K562 (cell line): ENCODE results near the gene CBX4. TPM values are rescaled to one million over a fixed set of nuclear protein-coding genes. Genes with fewer than 3 reads are reported as not detected.

Experiments used
- ADNP ChIP-seq: fragments of 200-800 bp; sonication (Bioruptor generic); IDR thresholded peaks from 2 replicates; pipeline ENCODE4 v1.6.1; 2016; ENCODE audit warnings: missing genetic modification characterization, missing compliant biosample characterization
- CBFB ChIP-seq: sonication (generic); formaldehyde crosslinking; IDR thresholded peaks from 2 replicates; pipeline ENCODE4 v1.4.0; 2020; ENCODE audit warnings: mild to moderate bottlenecking, missing genetic modification reagents
- E2F6 ChIP-seq, 2 experiments: IDR thresholded peaks; 2 replicates each; pipeline ENCODE4 v1.6.1; 2011; ENCODE audit warnings: borderline replicate concordance in 1 of 2, control low read depth in 1 of 2, low read depth in 1 of 2, low read length in 1 of 2, mild to moderate bottlenecking in 1 of 2, mixed read lengths in 1 of 2, moderate library complexity in 1 of 2; ENCODE audit not compliant: insufficient read depth in 1 of 2, insufficient read length in 1 of 2, poor library complexity in 1 of 2, severe bottlenecking in 1 of 2; ENCODE audit errors: extremely low read depth in 1 of 2
- ELF1 ChIP-seq: fragments of 200-800 bp; sonication (Bioruptor generic); IDR thresholded peaks from 2 replicates; pipeline ENCODE4 v1.6.1; 2016; ENCODE audit warnings: missing genetic modification characterization, missing compliant biosample characterization
- FOXJ3 ChIP-seq: sonication (generic); formaldehyde crosslinking; IDR thresholded peaks from 2 replicates; pipeline ENCODE4 v1.4.0; 2020; ENCODE audit warnings: mild to moderate bottlenecking, missing genetic modification reagents
- MLLT1 ChIP-seq, 2 experiments: fragments of 450-650 bp; IDR thresholded peaks; 2 replicates each; pipeline ENCODE4 v1.6.1; 2016
- NR2C2 ChIP-seq, 2 experiments: fragments of 200-800 bp in 1 of 2; sonication (Bioruptor generic) in 1 of 2; sonication (generic) in 1 of 2; formaldehyde crosslinking in 1 of 2; IDR thresholded peaks; 2 replicates each; pipeline versions ENCODE4 v1.6.1 to v1.8.0; 2016 to 2022; ENCODE audit warnings: mild to moderate bottlenecking in 1 of 2, missing compliant biosample characterization in 1 of 2, missing genetic modification characterization in 1 of 2, missing genetic modification reagents in 1 of 2
- POLR2G ChIP-seq: fragments of 200-400 bp; formaldehyde crosslinking; IDR thresholded peaks from 2 replicates; pipeline ENCODE4 v1.6.1; 2017; ENCODE audit warnings: low read depth, mild to moderate bottlenecking, antibody characterized with exemption, low read length, moderate library complexity
- PRDM10 ChIP-seq: fragments of 450-650 bp; IDR thresholded peaks from 2 replicates; pipeline ENCODE4 v1.6.1; 2018; ENCODE audit not compliant: partially characterized antibody
- SAP30 ChIP-seq: fragments of 200-600 bp; sonication (generic); IDR thresholded peaks from 2 replicates; pipeline ENCODE4 v1.6.1; 2012; ENCODE audit warnings: borderline replicate concordance, low read depth, mild to moderate bottlenecking, moderate library complexity, low read length, control low read depth, inconsistent platforms; ENCODE audit not compliant: insufficient read depth, poor library complexity, severe bottlenecking
- SRF ChIP-seq, 2 experiments: fragments of 250-450, 450-650 bp in 1 of 2; sonication (Bioruptor Pico) in 1 of 2; sonication (generic) in 1 of 2; formaldehyde crosslinking; IDR thresholded peaks; 2 replicates each; pipeline versions ENCODE4 v1.5.0 to v1.5.1; 2020 to 2022; ENCODE audit warnings: mild to moderate bottlenecking in 1 of 2, missing genetic modification reagents in 1 of 2
- ZEB2 ChIP-seq: fragments of 450-650 bp; IDR thresholded peaks from 2 replicates; pipeline ENCODE4 v1.6.1; 2016
- ZFX ChIP-seq: sonication (generic); formaldehyde crosslinking; IDR thresholded peaks from 2 replicates; pipeline ENCODE4 v1.8.0; 2022; ENCODE audit warnings: mild to moderate bottlenecking, missing genetic modification reagents, moderate library complexity
- ZMIZ1 ChIP-seq, 2 experiments: fragments of 150-350 bp in 1 of 2; IDR thresholded peaks; 2 replicates each; pipeline ENCODE4 v1.6.1; 2012 to 2016; ENCODE audit warnings: low read depth in 2 of 2, low read length in 2 of 2, mild to moderate bottlenecking in 1 of 2, moderate library complexity in 1 of 2
- ZNF696 ChIP-seq: fragments of 250-450 bp; sonication (Bioruptor Pico); conservative IDR thresholded peaks from 2 replicates; pipeline ENCODE4 v1.4.0; 2020; ENCODE audit warnings: mild to moderate bottlenecking, moderate library complexity
- polyA plus RNA-seq, 8 experiments: library from polyadenylated mRNA; depleted of rRNA in 4 of 8; stranded (reverse) in 5 of 8; unstranded in 3 of 8; fragments of >200 nt; fragmentation: Nextera tagmentation in 2 of 8; fragmentation: Illumina TruSeq in 1 of 8; extraction: Ambion mirVana in 2 of 8; extraction: Trizol in 1 of 8; gene quantifications; 2 replicates each; pipeline versions ENCODE4 v1.2.1 to v1.2.3, GENCODE V29; 2011 to 2014; ENCODE audit warnings: inconsistent platforms in 1 of 8, missing spikeins in 1 of 8
- total RNA-seq, 7 experiments: library from RNA; depleted of rRNA in 6 of 7; stranded (reverse); fragments of >200 nt in 6 of 7; fragmentation: Illumina TruSeq in 2 of 7; extraction: Trizol in 2 of 7; gene quantifications; 2 replicates each; pipeline versions ENCODE4 v1.2.1 to v1.2.3, GENCODE V29; 2011 to 2021; ENCODE audit warnings: low replicate concordance in 1 of 7

CBX4 gene
- total and polyA plus RNA-seq, 9 of the 15 experiments (the other 6 are each of a cell fraction or from before 2014, with no cell fraction given), result 0.98 to 50.5 (median 10.0) TPM

- TF ChIP-seq SRF (CRISPR knock-in tag; IDR thresholded peaks at IDR 0.05), result peak in 1 of 2 experiments; percentile 52; a peak in 1 of 4 replicates
- no peak for TF ChIP-seq NR2C2 (CRISPR knock-in tag; IDR thresholded peaks at IDR 0.05)
- no peak; the same call in 1 of the 2 replicates for TF ChIP-seq NR2C2 (tag; IDR thresholded peaks at IDR 0.05)
- TF ChIP-seq ZFX (CRISPR knock-in tag), result peak; percentile 65
- TF ChIP-seq POLR2G, result peak; percentile 55
- TF ChIP-seq MLLT1 (IDR thresholded peaks at IDR 0.05), result no peak
- TF ChIP-seq SAP30, result peak; percentile 11
- TF ChIP-seq ADNP (tag), result no peak
- TF ChIP-seq FOXJ3 (CRISPR knock-in tag), result no peak
- TF ChIP-seq E2F6 (IDR thresholded peaks at IDR 0.05; ENCODE audit: borderline replicate concordance in 1 of 2, extremely low read depth in 1 of 2, insufficient read depth in 1 of 2, insufficient read length in 1 of 2, low read depth in 1 of 2, low read length in 1 of 2, poor library complexity in 1 of 2, severe bottlenecking in 1 of 2), result peak in 1 of 2 experiments; percentile 38
- no peak for TF ChIP-seq ZEB2
- TF ChIP-seq CBFB (CRISPR knock-in tag), result no peak
- no peak for TF ChIP-seq ZMIZ1 (IDR thresholded peaks at IDR 0.05; ENCODE audit: low read depth in 2 of 2, low read length in 2 of 2)
- peak; percentile 89 for TF ChIP-seq PRDM10
- TF ChIP-seq ELF1, result no peak
- TF ChIP-seq ZNF696 (CRISPR knock-in tag), result no peak
These were observed 5.8 kb upstream of the CBX4 start (continued) for GRCh38 chr17:79844869-79845600.
